ENCODE results near the gene CA7. TPM values are rescaled to one million over a fixed set of nuclear protein-coding genes. Genes with fewer than 3 reads are reported as not detected.

CA7 gene
- total RNA-seq, 1 donor: not detected

DNA sequence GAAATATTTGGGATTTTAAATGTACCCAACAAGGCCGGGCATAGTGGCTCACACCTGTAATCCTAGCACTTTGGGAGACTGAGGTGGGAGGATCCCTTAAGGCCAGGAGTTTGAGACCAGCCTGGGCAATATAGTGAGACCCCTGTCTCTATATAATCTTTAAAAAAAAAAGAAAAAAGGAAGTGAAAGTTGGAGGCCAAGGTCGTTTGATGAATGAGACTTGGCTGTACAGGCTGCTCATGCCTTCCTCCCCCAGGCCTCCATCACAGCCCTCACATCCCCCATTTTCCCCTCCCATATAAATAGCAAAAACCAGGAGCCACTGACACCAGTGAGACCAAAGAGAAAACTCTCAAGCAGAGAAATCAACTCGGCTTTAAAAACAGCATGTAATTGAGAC is 3.3 kb upstream of the CA7 start:
- H3K4me1 ChIP-seq (ENCODE audit: insufficient read depth, low read length): peaks cover 8% of the 10 kb centered on the region
- no peaks in the 10 kb centered on the region for H3K9me3 ChIP-seq (ENCODE audit: low read depth, low read length)
- H3K27me3 ChIP-seq (ENCODE audit: insufficient read depth, low read length): peaks cover 28% of the 10 kb centered on the region
- no peak overlapping the region for H3K4me3 ChIP-seq (ENCODE audit: low read length)

DNA sequence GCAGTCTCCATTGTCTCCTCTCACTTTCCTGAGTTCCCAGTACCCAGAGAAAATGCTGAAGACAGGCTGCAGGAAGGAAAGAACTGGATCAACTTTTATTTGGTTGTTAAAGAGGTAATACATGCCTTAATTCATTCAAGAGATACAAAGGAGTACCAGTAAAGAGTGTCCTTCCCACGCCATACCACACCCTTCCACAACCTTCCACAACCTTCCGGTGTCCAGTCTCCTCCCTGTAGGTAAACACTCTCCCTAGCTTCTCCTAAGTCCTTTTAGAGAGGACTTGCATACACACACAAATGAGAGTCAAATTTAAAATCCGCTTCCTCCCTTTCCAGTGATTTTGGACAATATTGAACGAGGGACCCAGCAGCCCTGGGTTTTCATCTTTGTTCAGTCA is 2.8 kb upstream of the CA7 start:
- Histone ChIP-seq H3K4me3 (ENCODE audit: low read length) (no peak overlapping the region), H3K4me1 (ENCODE audit: insufficient read depth, low read length) (peaks cover 8% of the 10 kb centered on the region), H3K9me3 (ENCODE audit: low read depth, low read length) (no peaks in the 10 kb centered on the region), H3K27me3 (ENCODE audit: insufficient read depth, low read length) (peaks cover 33% of the 10 kb centered on the region)

- Histone ChIP-seq H3K4me3 (ENCODE audit: low read length) (no peak overlapping the region), H3K9me3 (ENCODE audit: low read depth, low read length) (no peaks in the 10 kb centered on the region), H3K4me1 (ENCODE audit: insufficient read depth, low read length) (peaks cover 8% of the 10 kb centered on the region), H3K27me3 (ENCODE audit: insufficient read depth, low read length) (peaks cover 39% of the 10 kb centered on the region)
These were observed 1.4 kb upstream of the CA7 start for GRCh38 chr16:66842765-66843164.

- Histone ChIP-seq H3K27me3 (ENCODE audit: insufficient read depth, low read length) (peaks cover 39% of the 10 kb centered on the region), H3K9me3 (ENCODE audit: low read depth, low read length) (no peaks in the 10 kb centered on the region), H3K4me1 (ENCODE audit: insufficient read depth, low read length) (peaks cover 8% of the 10 kb centered on the region), H3K4me3 (ENCODE audit: low read length) (no peak overlapping the region)
These were observed 1.0 kb upstream of the CA7 start for GRCh38 chr16:66843191-66843590.

DNA sequence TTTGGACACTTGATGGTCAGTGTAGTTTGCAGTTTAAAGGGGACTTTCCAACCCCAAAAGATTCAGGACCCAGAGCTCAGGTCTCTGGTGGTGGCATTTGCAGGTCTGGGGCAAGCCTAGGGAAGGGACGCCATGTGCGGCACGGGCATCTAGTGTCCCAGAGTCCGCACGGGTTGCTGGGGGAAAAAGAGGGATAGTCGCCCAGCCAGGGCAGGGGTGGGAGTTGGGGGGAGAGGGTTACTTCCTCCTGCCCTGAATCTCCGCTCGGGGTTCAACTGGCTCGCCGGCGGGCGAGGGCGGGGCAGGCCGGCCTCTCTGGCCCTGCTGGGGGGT is 239 bp upstream of the CA7 start:
- H3K9me3 ChIP-seq (ENCODE audit: low read depth, low read length): no peaks in the 10 kb centered on the region
- H3K4me1 ChIP-seq (ENCODE audit: insufficient read depth, low read length): peaks cover 8% of the 10 kb centered on the region
- H3K4me3 ChIP-seq (ENCODE audit: low read length): no peak overlapping the region
- peaks cover 39% of the 10 kb centered on the region for H3K27me3 ChIP-seq (ENCODE audit: insufficient read depth, low read length)

DNA sequence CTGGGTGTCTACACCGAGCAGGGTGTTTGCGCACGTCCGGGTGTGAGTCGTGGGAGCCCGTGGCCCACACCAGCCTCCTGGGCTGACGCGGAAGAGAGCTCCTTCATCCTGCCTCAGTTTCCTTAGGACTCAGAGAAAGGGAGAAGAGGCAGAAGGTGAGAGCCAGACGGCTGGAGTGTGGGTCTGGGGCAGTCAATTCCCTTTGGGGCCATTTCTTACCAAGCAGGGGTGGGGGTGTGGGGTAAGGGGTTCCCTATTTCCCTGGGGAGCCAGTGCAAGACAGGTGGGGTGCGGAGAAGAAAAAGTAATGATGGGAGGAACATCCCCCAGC is 831 bp downstream of the CA7 start:
- peaks cover 39% of the 10 kb centered on the region for H3K27me3 ChIP-seq (ENCODE audit: insufficient read depth, low read length)
- no peak overlapping the region for H3K4me3 ChIP-seq (ENCODE audit: low read length)

GRCh38 chr16:66845791-66846221 is 1.6 kb downstream of the CA7 start:
- Histone ChIP-seq H3K27me3 (ENCODE audit: insufficient read depth, low read length) (peaks cover 39% of the 10 kb centered on the region), H3K9me3 (ENCODE audit: low read depth, low read length) (no peaks in the 10 kb centered on the region), H3K4me3 (ENCODE audit: low read length) (no peak overlapping the region), H3K4me1 (ENCODE audit: insufficient read depth, low read length) (peaks cover 8% of the 10 kb centered on the region)

More for the DNA sequence above, 831 bp downstream of the CA7 start:
- Histone ChIP-seq H3K4me1 (ENCODE audit: insufficient read depth, low read length) (peaks cover 8% of the 10 kb centered on the region), H3K9me3 (ENCODE audit: low read depth, low read length) (no peaks in the 10 kb centered on the region)

- no peaks in the 10 kb centered on the region for H3K9me3 ChIP-seq (ENCODE audit: low read depth, low read length)
- peaks cover 8% of the 10 kb centered on the region for H3K4me1 ChIP-seq (ENCODE audit: insufficient read depth, low read length)
- no peak overlapping the region for H3K4me3 ChIP-seq (ENCODE audit: low read length)
- peaks cover 39% of the 10 kb centered on the region for H3K27me3 ChIP-seq (ENCODE audit: insufficient read depth, low read length)
These were observed 2.1 kb downstream of the CA7 start for GRCh38 chr16:66846266-66846665.

DNA sequence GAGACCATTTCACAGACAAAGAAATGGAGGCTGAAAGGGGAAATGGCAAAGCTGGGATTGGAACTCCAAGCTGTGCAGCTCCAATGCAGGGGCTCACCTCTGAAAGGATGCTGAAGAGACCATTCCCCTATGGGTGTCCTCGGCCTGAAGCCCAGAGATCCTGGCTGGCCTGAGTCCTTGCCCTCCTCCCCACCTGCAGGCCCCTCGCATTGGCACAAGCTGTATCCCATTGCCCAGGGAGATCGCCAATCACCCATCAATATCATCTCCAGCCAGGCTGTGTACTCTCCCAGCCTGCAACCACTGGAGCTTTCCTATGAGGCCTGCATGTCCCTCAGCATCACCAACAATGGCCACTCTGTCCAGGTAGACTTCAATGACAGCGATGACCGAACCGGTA is 2.6 kb downstream of the CA7 start:
- no peak overlapping the region for H3K4me3 ChIP-seq (ENCODE audit: low read length)
- H3K27me3 ChIP-seq (ENCODE audit: insufficient read depth, low read length): peaks cover 39% of the 10 kb centered on the region
- peaks cover 8% of the 10 kb centered on the region for H3K4me1 ChIP-seq (ENCODE audit: insufficient read depth, low read length)

DNA sequence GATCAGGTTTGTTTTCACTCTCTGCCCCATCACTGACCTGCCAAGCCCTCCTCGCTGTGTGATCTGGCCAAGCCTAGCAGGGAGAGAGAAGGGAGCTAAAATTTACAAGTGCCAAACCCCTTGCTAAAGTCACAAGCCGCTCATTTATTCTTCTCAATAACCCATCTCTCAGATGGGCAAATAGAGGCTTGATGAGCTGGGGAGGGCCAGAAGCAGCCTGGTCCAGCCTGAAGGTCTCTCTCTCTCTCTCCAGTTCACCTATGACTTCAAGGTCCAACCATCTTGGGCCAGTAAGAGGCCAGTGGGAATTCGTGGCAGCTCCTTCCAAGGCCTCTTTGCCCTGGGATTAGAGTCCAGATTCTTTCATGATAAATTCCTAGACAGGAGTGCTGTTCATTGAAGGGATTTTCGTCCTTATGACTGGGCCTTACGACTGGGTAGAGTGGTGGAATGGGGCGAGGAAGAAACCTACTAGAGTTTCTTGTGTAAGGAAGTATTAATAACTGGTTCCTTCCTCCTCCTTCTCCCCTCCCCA is 3.4 kb downstream of the CA7 start:
- peaks cover 8% of the 10 kb centered on the region for H3K4me1 ChIP-seq (ENCODE audit: insufficient read depth, low read length)
- H3K4me3 ChIP-seq (ENCODE audit: low read length): no peak overlapping the region
- peaks cover 39% of the 10 kb centered on the region for H3K27me3 ChIP-seq (ENCODE audit: insufficient read depth, low read length)
- no peaks in the 10 kb centered on the region for H3K9me3 ChIP-seq (ENCODE audit: low read depth, low read length)

More for the DNA sequence above, 2.6 kb downstream of the CA7 start:
- H3K9me3 ChIP-seq (ENCODE audit: low read depth, low read length): no peaks in the 10 kb centered on the region

- H3K4me1 ChIP-seq (ENCODE audit: insufficient read depth, low read length): peaks cover 8% of the 10 kb centered on the region
- peaks cover 36% of the 10 kb centered on the region for H3K27me3 ChIP-seq (ENCODE audit: insufficient read depth, low read length)
- no peaks in the 10 kb centered on the region for H3K9me3 ChIP-seq (ENCODE audit: low read depth, low read length)
These were observed 4.0 kb downstream of the CA7 start for GRCh38 chr16:66848172-66848571.

DNA sequence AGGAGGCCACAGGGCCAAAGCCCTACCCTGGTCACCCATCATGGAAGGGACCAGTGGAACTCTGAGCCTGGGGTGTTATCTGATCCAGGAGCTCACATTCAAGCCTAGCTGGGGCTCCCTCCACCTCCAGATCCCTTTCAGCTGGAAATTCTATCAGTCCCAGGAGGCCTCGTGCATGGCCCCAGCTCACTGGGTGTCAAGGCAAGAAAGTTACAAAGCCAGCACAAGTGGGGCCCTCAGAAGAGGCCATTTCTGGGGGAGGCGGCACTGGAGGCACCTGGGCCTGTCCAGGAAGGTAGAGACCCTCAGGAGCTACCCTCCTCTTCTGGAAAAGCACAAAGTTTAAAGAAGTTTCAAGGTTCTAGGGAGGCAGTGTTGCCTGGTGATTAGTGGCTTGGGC is 4.8 kb downstream of the CA7 start:
- no peaks in the 10 kb centered on the region for H3K9me3 ChIP-seq (ENCODE audit: low read depth, low read length)

More at GRCh38 chr16:66848172-66848571, 4.0 kb downstream of the CA7 start:
- no peak overlapping the region for H3K4me3 ChIP-seq (ENCODE audit: low read length)

GRCh38 chr16:66849549-66849948 is 5.3 kb downstream of the CA7 start:
- Histone ChIP-seq H3K4me1 (ENCODE audit: insufficient read depth, low read length) (peaks cover 5% of the 10 kb centered on the region), H3K9me3 (ENCODE audit: low read depth, low read length) (no peaks in the 10 kb centered on the region), H3K4me3 (ENCODE audit: low read length) (no peak overlapping the region), H3K27me3 (ENCODE audit: insufficient read depth, low read length) (peaks cover 24% of the 10 kb centered on the region)

More for the DNA sequence above, 4.8 kb downstream of the CA7 start:
- peaks cover 28% of the 10 kb centered on the region for H3K27me3 ChIP-seq (ENCODE audit: insufficient read depth, low read length)
- H3K4me3 ChIP-seq (ENCODE audit: low read length): no peak overlapping the region
- peaks cover 8% of the 10 kb centered on the region for H3K4me1 ChIP-seq (ENCODE audit: insufficient read depth, low read length)

GRCh38 chr16:66850115-66850815 is 6.1 kb downstream of the CA7 start:
- no peaks in the 10 kb centered on the region for H3K4me1 ChIP-seq (ENCODE audit: insufficient read depth, low read length)
- H3K4me3 ChIP-seq (ENCODE audit: low read length): no peak overlapping the region
- H3K9me3 ChIP-seq (ENCODE audit: low read depth, low read length): no peaks in the 10 kb centered on the region
- peaks cover 17% of the 10 kb centered on the region for H3K27me3 ChIP-seq (ENCODE audit: insufficient read depth, low read length)

DNA sequence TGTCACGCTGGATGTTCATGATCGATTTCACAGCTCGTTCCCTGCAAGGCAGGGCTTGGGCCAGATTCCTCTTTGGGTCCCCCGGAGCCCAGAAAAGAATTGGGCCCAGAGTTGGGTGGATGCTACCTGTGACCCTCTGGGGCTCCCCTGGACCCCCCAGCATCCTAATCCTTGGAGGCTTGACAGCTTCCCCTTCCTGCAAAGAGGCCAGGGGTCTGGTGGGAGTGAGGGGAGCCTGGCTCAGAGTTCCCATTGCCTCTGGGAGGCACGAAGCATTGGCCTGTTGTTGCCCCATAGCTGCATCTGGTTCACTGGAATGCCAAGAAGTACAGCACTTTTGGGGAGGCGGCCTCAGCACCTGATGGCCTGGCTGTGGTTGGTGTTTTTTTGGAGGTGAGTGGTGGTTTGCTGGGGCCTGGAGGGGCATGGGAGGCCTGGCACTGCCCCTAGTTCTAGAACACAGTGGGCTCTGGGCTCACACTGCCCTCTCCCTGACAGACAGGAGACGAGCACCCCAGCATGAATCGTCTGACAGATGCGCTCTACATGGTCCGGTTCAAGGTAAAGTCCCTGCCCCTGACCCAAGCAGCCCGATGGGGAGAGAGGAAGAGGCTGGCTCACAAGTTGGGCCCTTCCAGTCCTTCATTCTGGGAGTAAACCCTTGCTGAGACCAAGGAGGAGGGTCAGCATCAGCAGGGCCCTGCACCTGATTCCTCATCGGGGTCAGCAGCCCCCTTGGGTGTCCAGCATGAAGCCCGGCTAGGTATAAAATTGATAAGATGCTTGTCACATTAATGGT is 7.2 kb downstream of the CA7 start:
- H3K4me1 ChIP-seq (ENCODE audit: insufficient read depth, low read length): no peaks in the 10 kb centered on the region
- no peaks in the 10 kb centered on the region for H3K9me3 ChIP-seq (ENCODE audit: low read depth, low read length)
- H3K27me3 ChIP-seq (ENCODE audit: insufficient read depth, low read length): peaks cover 6% of the 10 kb centered on the region
- H3K4me3 ChIP-seq (ENCODE audit: low read length): no peak overlapping the region

Measured in mononuclear cell (primary cell).